SK-N-SH treated with all-trans-retinoic acid at 6 μM for 48 hours (cell line): ENCODE data around the gene ZNF71.

Experiments
- ARNTL ChIP-seq: fragments of 450-650 bp; formaldehyde crosslinking; IDR thresholded peaks from 2 replicates; pipeline ENCODE4 v1.5.0; 2020; ENCODE audit warnings: low read depth, mild to moderate bottlenecking, moderate library complexity, borderline replicate concordance
- BACH2 ChIP-seq: fragments of 250-450 bp; sonication (Bioruptor Pico); IDR thresholded peaks from 2 replicates; pipeline ENCODE4 v1.9.0; 2021; ENCODE audit warnings: mild to moderate bottlenecking, borderline replicate concordance
- CSDC2 ChIP-seq: fragments of 250-450 bp; sonication (Bioruptor Pico); IDR thresholded peaks from 2 replicates; pipeline ENCODE4 v1.5.0; 2020; ENCODE audit warnings: mild to moderate bottlenecking, moderate library complexity
- PPARA ChIP-seq: fragments of 250-450 bp; sonication (Bioruptor Pico); IDR thresholded peaks from 2 replicates; pipeline ENCODE4 v1.5.0; 2020; ENCODE audit warnings: mild to moderate bottlenecking, borderline replicate concordance
- RARB ChIP-seq: fragments of 250-450 bp; sonication (Bioruptor Pico); IDR thresholded peaks from 2 replicates; pipeline ENCODE4 v1.8.0; 2021; ENCODE audit warnings: mild to moderate bottlenecking, moderate library complexity
- TCF4 ChIP-seq: fragments of 250-450 bp; sonication (Bioruptor Pico); IDR thresholded peaks from 2 replicates; pipeline ENCODE4 v1.8.0; 2021; ENCODE audit warnings: mild to moderate bottlenecking, moderate library complexity, borderline replicate concordance
- ZFP3 ChIP-seq: fragments of 250-450 bp; sonication (Bioruptor Pico); IDR thresholded peaks from 2 replicates; pipeline ENCODE4 v1.5.0; 2020; ENCODE audit warnings: mild to moderate bottlenecking, moderate library complexity
- ZFP30 ChIP-seq: fragments of 450-650 bp; formaldehyde crosslinking; IDR thresholded peaks from 2 replicates; pipeline ENCODE4 v1.5.0; 2022; ENCODE audit warnings: mild to moderate bottlenecking, moderate library complexity
- ZNF565 ChIP-seq: fragments of 450-650 bp; formaldehyde crosslinking; conservative IDR thresholded peaks from 2 replicates; pipeline ENCODE4 v1.5.0; 2020; ENCODE audit warnings: low read depth, mild to moderate bottlenecking, moderate library complexity
- ZNF8 ChIP-seq: fragments of 450-650 bp; formaldehyde crosslinking; IDR thresholded peaks from 2 replicates; pipeline ENCODE4 v1.5.0; 2020; ENCODE audit warnings: mild to moderate bottlenecking, moderate library complexity
- TF ChIP-seq, protein P1 (sequence below): fragments of 250-450 bp; sonication (Bioruptor Pico); IDR thresholded peaks from 2 replicates; pipeline ENCODE4 v1.8.0; 2020; ENCODE audit warnings: mild to moderate bottlenecking, moderate library complexity, borderline replicate concordance
- TF ChIP-seq, protein P2 (sequence below): fragments of 250-450 bp; sonication (Bioruptor Pico); IDR thresholded peaks from 2 replicates; pipeline ENCODE4 v1.5.1; 2020; ENCODE audit warnings: low read depth, mild to moderate bottlenecking, moderate library complexity
- TF ChIP-seq, protein P3 (sequence below): fragments of 250-450 bp; sonication (Bioruptor Pico); IDR thresholded peaks from 2 replicates; pipeline ENCODE4 v1.5.0; 2020; ENCODE audit warnings: mild to moderate bottlenecking, moderate library complexity

DNA sequence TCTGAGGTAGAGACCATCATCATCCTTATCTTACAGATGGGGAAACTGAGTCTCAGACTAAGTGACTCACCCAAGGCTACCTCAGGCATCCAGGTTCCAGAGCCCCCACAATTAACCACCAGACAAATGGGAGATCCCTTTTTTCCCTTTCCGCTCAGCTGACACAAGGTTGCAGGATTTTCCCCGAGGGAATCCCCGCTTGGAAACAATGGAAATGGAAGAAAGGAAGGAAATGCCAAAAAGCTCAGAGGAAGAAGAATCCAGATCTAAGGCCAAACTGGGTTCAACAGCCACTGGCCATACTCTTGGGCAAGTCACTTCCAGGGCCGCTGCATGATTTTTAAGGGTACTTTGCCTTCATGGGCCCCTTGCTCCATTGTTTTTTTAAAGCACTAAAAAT, 1.6 kb downstream of the ZNF71 start:
- TF ChIP-seq RARB (CRISPR knock-in tag) (no peak), ZNF8 (CRISPR knock-in tag) (no peak), ZFP3 (CRISPR knock-in tag) (no peak), CSDC2 (no peak), BACH2 (CRISPR knock-in tag) (no peak), ARNTL (no peak), PPARA (CRISPR knock-in tag) (no peak), ZNF565 (CRISPR knock-in tag) (no peak), TCF4 (no peak), ZFP30 (CRISPR knock-in tag) (no peak)
- TF ChIP-seq, protein P1, sequence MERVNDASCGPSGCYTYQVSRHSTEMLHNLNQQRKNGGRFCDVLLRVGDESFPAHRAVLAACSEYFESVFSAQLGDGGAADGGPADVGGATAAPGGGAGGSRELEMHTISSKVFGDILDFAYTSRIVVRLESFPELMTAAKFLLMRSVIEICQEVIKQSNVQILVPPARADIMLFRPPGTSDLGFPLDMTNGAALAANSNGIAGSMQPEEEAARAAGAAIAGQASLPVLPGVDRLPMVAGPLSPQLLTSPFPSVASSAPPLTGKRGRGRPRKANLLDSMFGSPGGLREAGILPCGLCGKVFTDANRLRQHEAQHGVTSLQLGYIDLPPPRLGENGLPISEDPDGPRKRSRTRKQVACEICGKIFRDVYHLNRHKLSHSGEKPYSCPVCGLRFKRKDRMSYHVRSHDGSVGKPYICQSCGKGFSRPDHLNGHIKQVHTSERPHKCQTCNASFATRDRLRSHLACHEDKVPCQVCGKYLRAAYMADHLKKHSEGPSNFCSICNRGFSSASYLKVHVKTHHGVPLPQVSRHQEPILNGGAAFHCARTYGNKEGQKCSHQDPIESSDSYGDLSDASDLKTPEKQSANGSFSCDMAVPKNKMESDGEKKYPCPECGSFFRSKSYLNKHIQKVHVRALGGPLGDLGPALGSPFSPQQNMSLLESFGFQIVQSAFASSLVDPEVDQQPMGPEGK (CRISPR knock-in tag): no peak
- TF ChIP-seq, protein P2, sequence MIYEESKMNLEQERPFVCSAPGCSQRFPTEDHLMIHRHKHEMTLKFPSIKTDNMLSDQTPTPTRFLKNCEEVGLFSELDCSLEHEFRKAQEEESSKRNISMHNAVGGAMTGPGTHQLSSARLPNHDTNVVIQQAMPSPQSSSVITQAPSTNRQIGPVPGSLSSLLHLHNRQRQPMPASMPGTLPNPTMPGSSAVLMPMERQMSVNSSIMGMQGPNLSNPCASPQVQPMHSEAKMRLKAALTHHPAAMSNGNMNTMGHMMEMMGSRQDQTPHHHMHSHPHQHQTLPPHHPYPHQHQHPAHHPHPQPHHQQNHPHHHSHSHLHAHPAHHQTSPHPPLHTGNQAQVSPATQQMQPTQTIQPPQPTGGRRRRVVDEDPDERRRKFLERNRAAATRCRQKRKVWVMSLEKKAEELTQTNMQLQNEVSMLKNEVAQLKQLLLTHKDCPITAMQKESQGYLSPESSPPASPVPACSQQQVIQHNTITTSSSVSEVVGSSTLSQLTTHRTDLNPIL (CRISPR knock-in tag): no peak
- TF ChIP-seq, protein P3, sequence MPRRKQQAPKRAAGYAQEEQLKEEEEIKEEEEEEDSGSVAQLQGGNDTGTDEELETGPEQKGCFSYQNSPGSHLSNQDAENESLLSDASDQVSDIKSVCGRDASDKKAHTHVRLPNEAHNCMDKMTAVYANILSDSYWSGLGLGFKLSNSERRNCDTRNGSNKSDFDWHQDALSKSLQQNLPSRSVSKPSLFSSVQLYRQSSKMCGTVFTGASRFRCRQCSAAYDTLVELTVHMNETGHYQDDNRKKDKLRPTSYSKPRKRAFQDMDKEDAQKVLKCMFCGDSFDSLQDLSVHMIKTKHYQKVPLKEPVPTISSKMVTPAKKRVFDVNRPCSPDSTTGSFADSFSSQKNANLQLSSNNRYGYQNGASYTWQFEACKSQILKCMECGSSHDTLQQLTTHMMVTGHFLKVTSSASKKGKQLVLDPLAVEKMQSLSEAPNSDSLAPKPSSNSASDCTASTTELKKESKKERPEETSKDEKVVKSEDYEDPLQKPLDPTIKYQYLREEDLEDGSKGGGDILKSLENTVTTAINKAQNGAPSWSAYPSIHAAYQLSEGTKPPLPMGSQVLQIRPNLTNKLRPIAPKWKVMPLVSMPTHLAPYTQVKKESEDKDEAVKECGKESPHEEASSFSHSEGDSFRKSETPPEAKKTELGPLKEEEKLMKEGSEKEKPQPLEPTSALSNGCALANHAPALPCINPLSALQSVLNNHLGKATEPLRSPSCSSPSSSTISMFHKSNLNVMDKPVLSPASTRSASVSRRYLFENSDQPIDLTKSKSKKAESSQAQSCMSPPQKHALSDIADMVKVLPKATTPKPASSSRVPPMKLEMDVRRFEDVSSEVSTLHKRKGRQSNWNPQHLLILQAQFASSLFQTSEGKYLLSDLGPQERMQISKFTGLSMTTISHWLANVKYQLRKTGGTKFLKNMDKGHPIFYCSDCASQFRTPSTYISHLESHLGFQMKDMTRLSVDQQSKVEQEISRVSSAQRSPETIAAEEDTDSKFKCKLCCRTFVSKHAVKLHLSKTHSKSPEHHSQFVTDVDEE (CRISPR knock-in tag): no peak
